Activated B cell treated with CpG ODN at 0.5 μM for 24 hours (primary cell): ENCODE data around the gene SUPT6H. TPM values are rescaled to one million over a fixed set of nuclear protein-coding genes. Genes with fewer than 3 reads are reported as not detected.

Source experiments
- ATAC-seq: fragments of 200-7000 bp; cut with Tn5 transposase; one replicate; pipeline ENCODE4 v1.10.0; 2021; ENCODE audit warnings: low read depth, mild to moderate bottlenecking, moderate library complexity
- CTCF ChIA-PET: fragments of 350-600 bp; sonication (Branson Sonifier 250); formaldehyde crosslinking; loops from one replicate; lab custom pipeline; 2021; ENCODE audit warnings: antibody characterized with exemption; lab: Charles Lee
- POLR2A ChIA-PET: fragments of 350-600 bp; sonication (Branson Sonifier 250); formaldehyde crosslinking; loops from one replicate; lab custom pipeline; 2021; ENCODE audit warnings: antibody characterized with exemption; lab: Charles Lee
- DNase-seq: peaks from one replicate; pipeline ENCODE4 v3.0.0; 2022
- H3K27ac Mint-ChIP-seq: one replicate; pipeline ENCODE4 v1.8.0; 2020; ENCODE audit warnings: mixed read lengths
- H3K27me3 Mint-ChIP-seq: one replicate; pipeline ENCODE4 v1.8.0; 2021; ENCODE audit warnings: mixed read lengths
- H3K36me3 Mint-ChIP-seq: one replicate; pipeline ENCODE4 v1.8.0; 2021; ENCODE audit warnings: low read depth, mixed read lengths
- H3K4me1 Mint-ChIP-seq: one replicate; pipeline ENCODE4 v1.8.0; 2021; ENCODE audit warnings: mixed read lengths
- H3K4me3 Mint-ChIP-seq: one replicate; pipeline ENCODE4 v1.8.0; 2020; ENCODE audit warnings: mild to moderate bottlenecking, mixed read lengths
- H3K9me3 Mint-ChIP-seq: one replicate; pipeline ENCODE4 v1.8.0; 2020; ENCODE audit warnings: mixed read lengths
- CTCF ChIP-seq: fragments of 200-600 bp; IDR thresholded peaks from one replicate; pipeline ENCODE4 v1.8.0; 2022; ENCODE audit warnings: antibody characterized with exemption, mild to moderate bottlenecking
- intact Hi-C: fragments of 100-400 bp; cut with micrococcal nuclease; formaldehyde crosslinking; loops from one replicate; pipeline ENCODE4 v1.15.1; 2024
- total RNA-seq: library from RNA; stranded (reverse); gene quantifications from 2 replicates; pipeline ENCODE4 v1.2.3, GENCODE V29; 2022

SUPT6H gene
- total RNA-seq, 1 donor from 2014 or later, result 92.4 TPM

GRCh38 chr17:28744972-28745785 is 83.2 kb downstream of the SUPT6H start:
- Mint-ChIP-seq H3K4me1 (peaks cover 70% of the 10 kb centered on the region), H3K27ac (peak overlapping the region; percentile 84), H3K9me3 (no peaks in the 10 kb centered on the region), H3K4me3 (peak overlapping the region; percentile 93), H3K27me3 (no peaks in the 10 kb centered on the region), H3K36me3 (peaks cover 72% of the 10 kb centered on the region)
- POLR2A ChIA-PET, result interaction anchor here (0.6 to 23.0 kb wide), 8 partner anchors 9 to 205 kb away, joined by 3 to 2384 read pairs (median 7); partner anchors contain the start of genes FLOT2, NEK8, PHF12 and PROCA1
- CTCF ChIA-PET, result interaction anchor here (1.0 to 17.6 kb wide), 3 partner anchors 18 to 24 kb away, joined by 3 to 545 read pairs (median 5); partner anchors contain the start of genes NEK8 and TLCD1
- ATAC-seq (no peak), DNase-seq (no peak)
- no peak for TF ChIP-seq CTCF
- intact Hi-C loops, result no loop called here

- H3K4me3 Mint-ChIP-seq, result peak overlapping the region; percentile 93
- peak overlapping the region; percentile 84 for H3K27ac Mint-ChIP-seq
- CTCF ChIA-PET, result interaction anchor here (1.0 to 17.6 kb wide), 2 partner anchors 19 to 25 kb away, joined by 5 to 545 read pairs; partner anchors contain the start of genes NEK8 and TLCD1
- POLR2A ChIA-PET, result interaction anchor here (0.6 to 23.0 kb wide), 7 partner anchors 10 to 205 kb away, joined by 4 to 2384 read pairs (median 7); partner anchors contain the start of genes FLOT2, NEK8, PHF12 and PROCA1
- no peaks in the 10 kb centered on the region for H3K27me3 Mint-ChIP-seq
- intact Hi-C loops, result no loop called here
- no peak for TF ChIP-seq CTCF
- H3K4me1 Mint-ChIP-seq, result peaks cover 70% of the 10 kb centered on the region
- H3K36me3 Mint-ChIP-seq, result peaks cover 72% of the 10 kb centered on the region
- no peaks in the 10 kb centered on the region for H3K9me3 Mint-ChIP-seq
- DNase-seq (no peak), ATAC-seq (no peak)
These were observed 83.9 kb downstream of the SUPT6H start for GRCh38 chr17:28745786-28746411.

GRCh38 chr17:28746611-28747050 is 84.6 kb downstream of the SUPT6H start:
- Mint-ChIP-seq H3K36me3 (peaks cover 73% of the 10 kb centered on the region), H3K4me3 (peak overlapping the region; percentile 93), H3K27ac (peak overlapping the region; percentile 84), H3K27me3 (no peaks in the 10 kb centered on the region), H3K9me3 (no peaks in the 10 kb centered on the region), H3K4me1 (peaks cover 63% of the 10 kb centered on the region)
- DNase-seq, result no peak
- intact Hi-C loops, result no loop called here
- POLR2A ChIA-PET, result interaction anchor here (0.6 to 23.0 kb wide), 6 partner anchors 8 to 205 kb away, joined by 4 to 2384 read pairs (median 8); partner anchors contain the start of genes NEK8, PROCA1, RPL23A and TLCD1
- CTCF ChIA-PET, result interaction anchor here (17.6 kb wide), 1 partner anchor 19 kb away, joined by 545 read pairs; the partner anchor contains the start of genes NEK8 and TLCD1
- no peak for TF ChIP-seq CTCF
- ATAC-seq, result no peak

GRCh38 chr17:28747051-28747691 is 85.2 kb downstream of the SUPT6H start:
- ATAC-seq, result no peak
- TF ChIP-seq CTCF, result no peak
- POLR2A ChIA-PET, result interaction anchor here (1.1 to 23.0 kb wide), 5 partner anchors 8 to 205 kb away, joined by 5 to 2384 read pairs (median 9); partner anchors contain the start of genes NEK8, PROCA1, RPL23A and TLCD1
- no peak for DNase-seq
- peaks cover 57% of the 10 kb centered on the region for H3K4me1 Mint-ChIP-seq
- H3K27ac Mint-ChIP-seq, result peak overlapping the region; percentile 84
- peaks cover 77% of the 10 kb centered on the region for H3K36me3 Mint-ChIP-seq
- no peaks in the 10 kb centered on the region for H3K9me3 Mint-ChIP-seq
- peak overlapping the region; percentile 93 for H3K4me3 Mint-ChIP-seq
- intact Hi-C loops, result no loop called here
- CTCF ChIA-PET, result interaction anchor here (17.6 kb wide), 1 partner anchor 20 kb away, joined by 545 read pairs; the partner anchor contains the start of genes NEK8 and TLCD1
- H3K27me3 Mint-ChIP-seq, result no peaks in the 10 kb centered on the region
